ENCODE results near the gene FAM184B.
A peak's percentile ranks its signal among the peaks of the same experiment; 100 is the strongest.

The FAM184B gene

DNA sequence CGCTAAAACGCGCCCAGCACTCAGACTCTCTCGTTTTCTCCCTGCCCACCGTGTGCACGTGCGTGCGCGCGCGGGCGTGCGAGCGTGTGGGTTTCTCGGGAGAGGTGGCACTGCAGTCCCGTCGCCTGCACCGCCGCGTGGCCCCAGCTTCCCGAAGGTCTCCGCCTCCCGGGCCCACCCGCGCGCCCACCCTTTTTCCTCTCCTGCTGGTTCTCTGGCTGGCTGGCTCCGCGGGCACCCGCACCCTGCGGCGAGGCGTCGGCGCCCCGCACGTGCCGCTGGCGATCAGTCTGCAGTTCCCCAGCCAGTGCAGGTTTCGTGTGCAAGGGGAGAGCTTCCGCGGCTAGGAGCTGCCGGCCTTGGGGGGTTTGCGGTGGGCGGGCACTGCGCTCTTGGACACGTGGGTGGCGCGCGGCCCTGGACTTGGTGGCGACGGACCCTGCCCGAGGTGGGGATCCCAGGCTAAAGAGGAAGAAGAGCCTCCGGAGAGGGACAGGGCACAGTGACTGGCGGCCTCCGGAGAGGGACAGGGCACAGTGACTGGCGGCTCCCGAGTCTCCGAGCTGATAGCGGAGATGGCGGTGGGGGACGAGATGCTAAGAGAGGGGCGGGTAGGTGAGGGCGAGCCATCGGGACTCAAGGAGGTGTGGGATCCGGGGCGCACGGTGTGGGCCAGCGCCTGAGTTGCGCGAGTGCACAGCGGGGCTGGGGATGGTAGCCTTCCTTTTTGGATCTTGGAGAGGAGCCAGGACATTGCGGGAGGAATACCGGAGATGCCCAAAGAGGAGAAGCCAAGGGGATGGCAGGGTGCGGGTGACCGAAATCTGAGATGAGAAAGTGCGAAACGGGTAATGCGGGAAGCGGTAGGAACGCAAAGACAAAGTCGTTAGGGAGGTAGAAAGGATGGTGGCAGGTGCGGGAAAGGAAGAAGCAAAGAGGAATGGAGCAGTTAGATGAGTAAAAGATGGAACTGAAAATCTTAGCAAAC lies at the start of gene FAM184B:
FAM184B (minus strand) TSS at position 322 of the 988 bp plus-strand sequence. CDS start 322 bp downstream, outside the sequence.
- Histone ChIP-seq H3K4me3 (ENCODE audit: low read length in 2 of 2) (peak within 1 kb of the TSS; percentile 31 to 53), H3K27ac (ENCODE audit: low read depth in 2 of 2, low read length in 2 of 2) (no peak within 1 kb of the TSS), H3K36me3 (ENCODE audit: control insufficient read depth in 2 of 2, insufficient read depth in 2 of 2, low read length in 2 of 2) (no peaks in the 10 kb centered on the region), H3K27me3 (ENCODE audit: control insufficient read depth in 2 of 2, insufficient read depth in 2 of 2, low read length in 2 of 2) (peaks cover 23 to 34% of the 10 kb centered on the region in 2 donors), H3K9me3 (ENCODE audit: control insufficient read depth in 2 of 2, low read length in 2 of 2) (no peaks in the 10 kb centered on the region), H3K4me1 (ENCODE audit: control insufficient read depth in 2 of 2, insufficient read depth in 2 of 2, low read length in 2 of 2) (peaks cover 6 to 8% of the 10 kb centered on the region in 2 donors), H3K9ac (ENCODE audit: low read depth in 1 of 2, low read length in 2 of 2) (no peak within 1 kb of the TSS)

DNA sequence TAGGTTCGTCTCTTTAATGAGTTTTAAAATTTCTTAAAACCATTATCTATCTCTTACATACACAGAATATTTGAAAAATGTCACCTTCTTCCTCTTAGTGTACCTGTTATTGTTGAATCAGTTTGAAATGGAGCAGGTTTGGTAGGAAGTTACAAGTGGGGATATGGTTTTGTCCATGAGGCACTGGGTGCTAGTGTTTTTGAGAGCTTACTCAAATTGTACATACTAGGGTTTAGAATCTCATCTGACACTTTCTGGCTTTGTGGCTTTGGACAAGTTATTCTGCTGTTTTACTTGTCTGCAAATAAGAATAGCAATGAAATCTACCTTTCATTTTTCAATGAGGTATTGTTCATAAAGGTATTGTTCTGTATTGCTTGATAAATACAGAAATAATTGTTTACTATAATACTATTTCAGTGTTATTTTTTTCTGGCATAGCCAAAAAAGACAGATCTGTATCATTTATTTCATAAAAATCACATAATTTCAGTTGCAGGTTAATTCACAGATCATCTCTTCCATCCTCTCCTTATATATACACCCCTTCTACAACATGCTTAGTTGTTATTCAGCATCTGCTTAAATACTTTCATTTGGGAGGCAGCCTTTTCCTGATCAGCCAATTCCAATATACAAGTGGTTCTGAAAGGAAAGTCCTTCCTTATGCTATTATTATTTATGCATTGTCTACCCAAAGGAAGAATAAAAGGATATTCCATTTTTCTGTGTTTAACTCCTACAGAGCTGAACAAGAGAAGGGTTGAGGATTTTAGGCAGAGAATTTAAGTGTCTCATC lies 42.6 kb upstream of the FAM184B start:
- H3K9ac ChIP-seq (ENCODE audit: low read depth in 1 of 2, low read length in 2 of 2) = no peak overlapping the region
- no peaks in the 10 kb centered on the region for H3K27me3 ChIP-seq (ENCODE audit: control insufficient read depth in 2 of 2, insufficient read depth in 2 of 2, low read length in 2 of 2)
- no peak overlapping the region for H3K4me3 ChIP-seq (ENCODE audit: low read length in 2 of 2)
- no peaks in the 10 kb centered on the region for H3K4me1 ChIP-seq (ENCODE audit: control insufficient read depth in 2 of 2, insufficient read depth in 2 of 2, low read length in 2 of 2)
- no peaks in the 10 kb centered on the region for H3K36me3 ChIP-seq (ENCODE audit: control insufficient read depth in 2 of 2, insufficient read depth in 2 of 2, low read length in 2 of 2)
- H3K27ac ChIP-seq (ENCODE audit: low read depth in 2 of 2, low read length in 2 of 2) = no peak overlapping the region
- H3K9me3 ChIP-seq (ENCODE audit: control insufficient read depth in 2 of 2, low read length in 2 of 2) = no peaks in the 10 kb centered on the region

DNA sequence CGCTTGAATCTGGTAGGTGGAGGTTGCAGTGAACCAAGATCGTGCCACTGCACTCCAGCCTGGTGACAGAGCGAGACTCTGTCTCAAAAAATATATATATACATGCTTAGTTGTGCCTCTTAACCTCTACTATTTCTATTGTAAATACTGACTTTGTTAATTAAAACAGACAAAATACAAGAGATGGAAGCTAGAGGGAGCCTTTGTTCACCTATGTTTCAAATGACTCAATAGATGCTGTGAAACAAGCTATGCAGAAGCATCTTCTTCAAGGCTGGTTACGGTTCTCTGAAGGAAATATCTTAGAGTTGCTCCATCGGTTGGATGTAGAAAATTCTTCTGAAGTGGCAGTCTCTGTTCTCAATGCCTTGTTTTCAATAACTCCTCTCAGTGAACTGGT lies 35.6 kb upstream of the FAM184B start:
- Histone ChIP-seq H3K4me1 (ENCODE audit: control insufficient read depth in 2 of 2, insufficient read depth in 2 of 2, low read length in 2 of 2) (peaks cover 0 to 2% of the 10 kb centered on the region in 2 donors), H3K27ac (ENCODE audit: low read depth in 2 of 2, low read length in 2 of 2) (no peak overlapping the region), H3K9ac (ENCODE audit: low read depth in 1 of 2, low read length in 2 of 2) (no peak overlapping the region), H3K27me3 (ENCODE audit: control insufficient read depth in 2 of 2, insufficient read depth in 2 of 2, low read length in 2 of 2) (no peaks in the 10 kb centered on the region), H3K4me3 (ENCODE audit: low read length in 2 of 2) (no peak overlapping the region), H3K9me3 (ENCODE audit: control insufficient read depth in 2 of 2, low read length in 2 of 2) (no peaks in the 10 kb centered on the region), H3K36me3 (ENCODE audit: control insufficient read depth in 2 of 2, insufficient read depth in 2 of 2, low read length in 2 of 2) (no peaks in the 10 kb centered on the region)

- H3K9me3 ChIP-seq (ENCODE audit: control insufficient read depth in 2 of 2, low read length in 2 of 2) = no peaks in the 10 kb centered on the region
- H3K27me3 ChIP-seq (ENCODE audit: control insufficient read depth in 2 of 2, insufficient read depth in 2 of 2, low read length in 2 of 2) = no peaks in the 10 kb centered on the region
- H3K4me1 ChIP-seq (ENCODE audit: control insufficient read depth in 2 of 2, insufficient read depth in 2 of 2, low read length in 2 of 2) = peaks cover 6% of the 10 kb centered on the region in 2 donors
- H3K36me3 ChIP-seq (ENCODE audit: control insufficient read depth in 2 of 2, insufficient read depth in 2 of 2, low read length in 2 of 2) = no peaks in the 10 kb centered on the region
- no peak overlapping the region for H3K27ac ChIP-seq (ENCODE audit: low read depth in 2 of 2, low read length in 2 of 2)
- no peak overlapping the region for H3K9ac ChIP-seq (ENCODE audit: low read depth in 1 of 2, low read length in 2 of 2)
- no peak overlapping the region for H3K4me3 ChIP-seq (ENCODE audit: low read length in 2 of 2)
Observed at GRCh38 chr4:17816142-17816541, 34.7 kb upstream of the FAM184B start.

DNA sequence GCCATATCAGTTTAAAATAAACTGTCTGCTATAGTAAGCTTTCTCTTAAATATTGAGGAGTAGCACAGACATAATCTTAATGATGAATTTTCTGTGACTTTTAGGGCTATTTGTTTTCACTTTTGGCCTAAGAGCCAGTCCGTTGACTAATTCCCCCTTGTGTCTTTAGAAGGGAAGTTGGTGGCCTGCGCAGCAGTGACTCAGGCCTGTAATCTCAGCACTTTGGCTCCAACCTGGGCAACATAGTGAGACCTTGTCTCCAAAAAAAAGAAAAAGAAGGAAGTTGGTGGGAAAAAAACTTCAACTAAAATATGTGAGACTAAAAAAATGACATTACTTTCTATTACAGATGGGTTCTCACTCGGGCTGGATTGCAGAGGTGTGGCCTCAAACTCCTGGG lies 32.7 kb upstream of the FAM184B start:
- Histone ChIP-seq H3K4me3 (ENCODE audit: low read length in 2 of 2) (no peak overlapping the region), H3K36me3 (ENCODE audit: control insufficient read depth in 2 of 2, insufficient read depth in 2 of 2, low read length in 2 of 2) (no peaks in the 10 kb centered on the region), H3K9ac (ENCODE audit: low read depth in 1 of 2, low read length in 2 of 2) (no peak overlapping the region), H3K27me3 (ENCODE audit: control insufficient read depth in 2 of 2, insufficient read depth in 2 of 2, low read length in 2 of 2) (no peaks in the 10 kb centered on the region), H3K4me1 (ENCODE audit: control insufficient read depth in 2 of 2, insufficient read depth in 2 of 2, low read length in 2 of 2) (peaks cover 11 to 12% of the 10 kb centered on the region in 2 donors), H3K9me3 (ENCODE audit: control insufficient read depth in 2 of 2, low read length in 2 of 2) (no peaks in the 10 kb centered on the region), H3K27ac (ENCODE audit: low read depth in 2 of 2, low read length in 2 of 2) (no peak overlapping the region)

DNA sequence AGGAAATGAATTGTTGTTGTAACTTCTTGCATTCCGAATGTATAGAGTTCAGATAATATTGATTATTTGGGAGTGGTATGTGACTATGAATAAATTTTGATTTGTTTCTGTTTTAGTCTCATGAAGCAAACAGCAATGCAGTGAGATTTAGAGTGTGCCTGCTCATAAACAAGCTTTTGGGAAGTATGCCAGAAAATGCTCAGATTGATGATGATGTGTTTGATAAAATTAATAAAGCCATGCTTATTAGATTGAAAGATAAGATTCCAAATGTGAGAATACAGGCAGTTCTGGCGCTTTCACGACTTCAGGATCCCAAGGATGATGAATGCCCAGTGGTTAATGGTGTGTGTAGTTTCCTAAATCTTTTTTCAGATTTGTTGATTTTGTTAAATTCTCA lies 31.4 kb upstream of the FAM184B start:
- Histone ChIP-seq H3K4me1 (ENCODE audit: control insufficient read depth in 2 of 2, insufficient read depth in 2 of 2, low read length in 2 of 2) (peaks cover 17 to 23% of the 10 kb centered on the region in 2 donors), H3K36me3 (ENCODE audit: control insufficient read depth in 2 of 2, insufficient read depth in 2 of 2, low read length in 2 of 2) (no peaks in the 10 kb centered on the region), H3K4me3 (ENCODE audit: low read length in 2 of 2) (no peak overlapping the region), H3K27me3 (ENCODE audit: control insufficient read depth in 2 of 2, insufficient read depth in 2 of 2, low read length in 2 of 2) (no peaks in the 10 kb centered on the region), H3K9me3 (ENCODE audit: control insufficient read depth in 2 of 2, low read length in 2 of 2) (no peaks in the 10 kb centered on the region), H3K27ac (ENCODE audit: low read depth in 2 of 2, low read length in 2 of 2) (no peak overlapping the region), H3K9ac (ENCODE audit: low read depth in 1 of 2, low read length in 2 of 2) (no peak overlapping the region)

GRCh38 chr4:17812125-17812524 lies 30.7 kb upstream of the FAM184B start:
- Histone ChIP-seq H3K4me1 (ENCODE audit: control insufficient read depth in 2 of 2, insufficient read depth in 2 of 2, low read length in 2 of 2) (peaks cover 21 to 26% of the 10 kb centered on the region in 2 donors), H3K4me3 (ENCODE audit: low read length in 2 of 2) (peak overlapping the region in 1 of 2 donors; percentile 95), H3K27ac (ENCODE audit: low read depth in 2 of 2, low read length in 2 of 2) (no peak overlapping the region), H3K36me3 (ENCODE audit: control insufficient read depth in 2 of 2, insufficient read depth in 2 of 2, low read length in 2 of 2) (peaks cover 0 to 3% of the 10 kb centered on the region in 2 donors), H3K9me3 (ENCODE audit: control insufficient read depth in 2 of 2, low read length in 2 of 2) (no peaks in the 10 kb centered on the region), H3K9ac (ENCODE audit: low read depth in 1 of 2, low read length in 2 of 2) (no peak overlapping the region), H3K27me3 (ENCODE audit: control insufficient read depth in 2 of 2, insufficient read depth in 2 of 2, low read length in 2 of 2) (no peaks in the 10 kb centered on the region)

DNA sequence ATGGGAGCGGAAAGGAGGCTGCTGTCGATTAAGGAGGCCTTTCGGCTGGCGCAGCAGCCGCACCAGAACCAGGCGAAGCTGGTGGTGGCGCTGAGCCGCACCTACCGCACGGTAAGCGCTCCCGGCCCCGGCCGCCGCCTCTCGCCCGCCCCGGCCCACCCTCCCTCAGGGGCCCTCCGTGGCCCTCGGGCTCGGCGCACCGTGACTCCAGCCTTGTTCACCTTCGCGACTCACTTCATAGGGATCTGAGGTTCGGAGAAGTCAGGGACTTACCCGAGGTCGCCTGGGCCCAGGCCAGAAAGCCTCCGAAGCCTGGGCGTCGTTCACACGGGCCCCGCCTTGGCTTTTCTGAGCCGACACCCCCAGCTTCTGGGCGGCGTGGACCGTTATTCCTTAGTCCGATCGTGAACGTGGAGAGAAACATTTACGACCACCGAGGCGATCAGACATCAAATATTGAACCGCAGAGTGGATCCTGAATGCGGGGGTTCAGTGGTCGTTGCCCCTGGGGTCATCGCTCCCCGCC lies 29.7 kb upstream of the FAM184B start:
- Histone ChIP-seq H3K27ac (ENCODE audit: low read depth in 2 of 2, low read length in 2 of 2) (peak overlapping the region in 1 of 2 donors; percentile 97), H3K9ac (ENCODE audit: low read depth in 1 of 2, low read length in 2 of 2) (peak overlapping the region; percentile 46 to 52)

GRCh38 chr4:17810260-17811077 lies 29.0 kb upstream of the FAM184B start, which contains the start of the genes DCAF16 and NCAPG:
TSS of gene DCAF16 (minus strand) at chr4:17810757. CDS start at chr4:17804141, 6,616 bp downstream.
TSS of gene NCAPG (plus strand) at chr4:17810979. CDS start at chr4:17811078, 99 bp downstream.
- peak within 1 kb of the TSS; percentile 95 to 99 for H3K4me3 ChIP-seq (ENCODE audit: low read length in 2 of 2)
- no peaks in the 10 kb centered on the region for H3K27me3 ChIP-seq (ENCODE audit: control insufficient read depth in 2 of 2, insufficient read depth in 2 of 2, low read length in 2 of 2)
- H3K36me3 ChIP-seq (ENCODE audit: control insufficient read depth in 2 of 2, insufficient read depth in 2 of 2, low read length in 2 of 2) = peaks cover 0 to 3% of the 10 kb centered on the region in 2 donors
- peak within 1 kb of the TSS; percentile 92 to 97 for H3K27ac ChIP-seq (ENCODE audit: low read depth in 2 of 2, low read length in 2 of 2)
- H3K9me3 ChIP-seq (ENCODE audit: control insufficient read depth in 2 of 2, low read length in 2 of 2) = no peaks in the 10 kb centered on the region
- H3K9ac ChIP-seq (ENCODE audit: low read depth in 1 of 2, low read length in 2 of 2) = peak within 1 kb of the TSS; percentile 97 to 99
- H3K4me1 ChIP-seq (ENCODE audit: control insufficient read depth in 2 of 2, insufficient read depth in 2 of 2, low read length in 2 of 2) = peaks cover 23 to 29% of the 10 kb centered on the region in 2 donors

More for the DNA sequence above, 29.7 kb upstream of the FAM184B start:
- Histone ChIP-seq H3K4me3 (ENCODE audit: low read length in 2 of 2) (peak overlapping the region; percentile 95 to 99), H3K27me3 (ENCODE audit: control insufficient read depth in 2 of 2, insufficient read depth in 2 of 2, low read length in 2 of 2) (no peaks in the 10 kb centered on the region), H3K36me3 (ENCODE audit: control insufficient read depth in 2 of 2, insufficient read depth in 2 of 2, low read length in 2 of 2) (peaks cover 0 to 3% of the 10 kb centered on the region in 2 donors), H3K4me1 (ENCODE audit: control insufficient read depth in 2 of 2, insufficient read depth in 2 of 2, low read length in 2 of 2) (peaks cover 23 to 29% of the 10 kb centered on the region in 2 donors), H3K9me3 (ENCODE audit: control insufficient read depth in 2 of 2, low read length in 2 of 2) (no peaks in the 10 kb centered on the region)

All from mucosa of rectum (tissue), 2 donors.